COLO829 (cell line): ENCODE data around the gene ADGRL1.
"Not testable (repeated sequence)": the region's sequence is repeated elsewhere in the genome, so short reads cannot be mapped to it uniquely, and the experiment has no call there.

Experiments
- DNase-seq: peaks from one replicate; pipeline ENCODE4 v3.0.0; 2012; ENCODE audit warnings: low spot score

Gene ADGRL1

DNA sequence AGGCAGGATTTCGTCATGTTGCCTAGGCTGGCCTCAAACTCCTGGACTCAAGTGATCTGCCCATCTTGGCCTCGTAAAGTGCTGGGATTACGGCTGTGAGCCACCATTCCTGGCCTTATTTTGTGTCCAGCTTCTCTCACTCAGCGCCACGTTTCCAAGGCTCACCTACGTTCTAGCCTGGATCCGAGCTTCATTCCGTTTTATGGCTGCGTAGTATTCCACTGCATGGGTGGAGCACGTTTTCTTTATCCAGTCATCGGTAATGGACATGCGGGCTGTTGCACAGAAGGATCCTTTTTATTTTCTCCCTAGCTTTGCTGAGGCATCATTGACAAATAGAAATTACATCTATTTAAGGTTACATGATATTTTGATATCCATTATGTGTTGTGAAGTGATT lies 16.6 kb downstream of the ADGRL1 start:
- DNase-seq: no peak

GRCh38 chr19:14188086-14188485 lies 17.9 kb downstream of the ADGRL1 start:
- DNase-seq: not testable (repeated sequence)

DNA sequence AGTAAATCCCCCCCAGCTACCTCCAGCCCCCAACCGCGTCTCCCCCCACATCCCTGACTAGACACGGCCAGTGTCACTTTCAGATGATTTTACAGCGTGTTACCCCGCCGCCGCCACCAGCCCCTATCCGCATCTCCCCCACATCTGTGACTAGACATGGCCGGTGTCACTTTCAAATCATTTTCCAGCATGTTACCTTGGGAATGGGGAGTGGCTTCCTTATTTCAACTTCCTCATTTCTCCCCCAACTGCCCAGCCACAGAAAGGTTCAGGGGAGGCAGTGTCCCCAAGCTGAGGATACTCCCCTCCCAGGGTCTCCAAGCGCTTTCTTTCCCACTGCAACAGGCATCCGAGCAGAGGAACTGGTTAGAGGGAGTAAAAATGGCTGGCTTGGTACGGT lies 18.4 kb downstream of the ADGRL1 start:
- no peak for DNase-seq

GRCh38 chr19:14186684-14187083 lies 19.3 kb downstream of the ADGRL1 start:
- not testable (repeated sequence) for DNase-seq

DNA sequence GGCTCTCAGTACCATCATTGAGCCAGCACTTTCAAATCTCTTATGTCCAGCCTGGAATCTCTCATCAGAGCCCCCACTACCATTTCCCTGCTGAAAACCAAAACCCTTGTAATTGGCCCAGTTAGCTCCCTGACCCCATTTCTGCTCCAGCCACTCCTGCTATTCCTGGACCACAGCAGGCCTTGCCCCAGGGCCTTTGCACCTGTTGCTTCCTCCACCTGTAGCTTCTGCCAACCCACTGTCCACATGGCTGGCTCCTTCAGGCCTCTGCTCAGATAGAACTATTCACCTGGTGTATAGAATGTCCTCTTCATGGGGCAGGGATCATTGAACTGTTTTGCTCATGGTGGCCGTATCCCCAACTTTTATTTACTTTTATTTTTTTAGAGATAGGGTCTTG lies 20.3 kb downstream of the ADGRL1 start:
- not testable (repeated sequence) for DNase-seq

- DNase-seq: no peak
These were observed 20.8 kb downstream of the ADGRL1 start for GRCh38 chr19:14185158-14185557.

GRCh38 chr19:14183741-14184350 lies 22.1 kb downstream of the ADGRL1 start:
- no peak for DNase-seq

GRCh38 chr19:14182476-14182875 lies 23.5 kb downstream of the ADGRL1 start:
- DNase-seq: no peak

DNA sequence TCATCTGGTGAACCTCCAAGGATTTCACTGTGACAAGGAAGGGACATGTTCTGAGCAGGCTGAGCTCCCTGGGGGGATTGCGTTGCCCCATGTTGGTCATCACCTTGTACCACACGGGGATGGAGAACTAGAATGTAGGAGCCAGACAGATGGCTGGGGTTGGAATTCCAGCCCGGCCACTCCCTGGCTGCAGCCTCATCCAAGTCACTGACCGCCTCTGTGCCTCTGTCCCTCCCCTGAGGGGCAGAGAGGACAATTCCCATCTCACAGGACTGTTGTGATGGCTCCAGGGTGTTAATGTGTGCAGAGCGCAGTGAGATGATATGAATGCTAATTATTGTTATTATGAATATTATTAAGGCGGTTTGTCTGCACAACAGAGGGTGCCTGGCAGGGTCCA lies 24.1 kb downstream of the ADGRL1 start:
- DNase-seq: no peak

DNA sequence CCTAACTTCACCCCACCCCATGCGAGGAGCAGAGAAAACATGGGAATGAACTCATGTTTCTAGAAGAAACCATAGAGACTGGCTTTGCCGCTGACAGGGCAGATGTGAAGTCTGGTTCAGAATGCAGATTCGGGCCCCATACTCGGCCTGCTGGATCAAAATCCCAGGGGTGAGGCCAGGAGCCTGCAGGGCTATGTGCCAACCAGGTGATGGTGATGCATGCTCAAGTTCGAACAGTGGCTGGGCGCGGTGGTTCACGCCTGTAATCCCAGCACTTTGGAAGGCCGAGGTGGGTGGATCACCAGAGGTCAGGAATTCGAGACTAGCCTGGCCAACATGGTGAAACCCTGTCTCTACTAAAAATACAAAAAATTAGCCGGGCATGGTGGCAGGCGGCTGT lies 24.8 kb downstream of the ADGRL1 start:
- not testable (repeated sequence) for DNase-seq

GRCh38 chr19:14177496-14178074 lies 28.4 kb downstream of the ADGRL1 start:
- no peak for DNase-seq

GRCh38 chr19:14175351-14175792 lies 30.6 kb downstream of the ADGRL1 start:
- DNase-seq: no peak

GRCh38 chr19:14174883-14175282 lies 31.1 kb downstream of the ADGRL1 start:
- no peak for DNase-seq

- no peak for DNase-seq
These were observed 37.0 kb downstream of the ADGRL1 start for GRCh38 chr19:14168993-14169392.

DNA sequence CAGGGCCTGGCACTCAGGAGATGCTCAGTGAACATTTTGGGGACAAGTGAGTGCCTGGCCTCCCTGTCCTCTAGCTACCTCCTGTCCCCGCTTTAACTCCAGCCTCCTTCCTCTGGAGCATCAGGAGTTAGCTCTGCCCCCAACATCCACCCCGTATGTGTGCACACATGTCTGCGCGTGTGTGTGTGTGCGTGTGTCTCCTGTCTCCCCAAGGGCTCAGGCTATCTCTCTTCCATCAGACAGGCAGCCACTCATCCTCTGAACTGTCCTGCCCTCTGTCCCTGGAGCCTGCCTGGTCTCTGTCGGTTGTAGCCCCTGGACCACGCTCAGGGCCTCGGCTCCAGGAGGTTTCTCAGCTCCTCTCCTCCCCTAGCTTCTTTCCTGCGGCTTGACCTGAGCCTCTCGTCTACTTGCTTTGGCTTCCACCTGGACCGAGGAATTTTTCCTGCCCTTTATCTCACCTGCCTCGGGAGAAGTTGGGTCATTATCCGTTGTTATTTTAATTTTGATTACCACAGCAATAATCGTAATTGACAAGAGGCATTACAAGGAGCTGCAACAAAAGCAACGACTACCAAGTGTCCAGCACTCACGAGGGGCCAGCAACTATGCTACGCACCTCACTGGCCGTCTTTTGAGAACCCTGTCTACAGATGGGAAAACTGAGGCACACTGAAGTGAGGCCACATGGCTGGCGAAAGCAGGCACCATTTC lies 37.6 kb downstream of the ADGRL1 start:
- DNase-seq: no peak

DNA sequence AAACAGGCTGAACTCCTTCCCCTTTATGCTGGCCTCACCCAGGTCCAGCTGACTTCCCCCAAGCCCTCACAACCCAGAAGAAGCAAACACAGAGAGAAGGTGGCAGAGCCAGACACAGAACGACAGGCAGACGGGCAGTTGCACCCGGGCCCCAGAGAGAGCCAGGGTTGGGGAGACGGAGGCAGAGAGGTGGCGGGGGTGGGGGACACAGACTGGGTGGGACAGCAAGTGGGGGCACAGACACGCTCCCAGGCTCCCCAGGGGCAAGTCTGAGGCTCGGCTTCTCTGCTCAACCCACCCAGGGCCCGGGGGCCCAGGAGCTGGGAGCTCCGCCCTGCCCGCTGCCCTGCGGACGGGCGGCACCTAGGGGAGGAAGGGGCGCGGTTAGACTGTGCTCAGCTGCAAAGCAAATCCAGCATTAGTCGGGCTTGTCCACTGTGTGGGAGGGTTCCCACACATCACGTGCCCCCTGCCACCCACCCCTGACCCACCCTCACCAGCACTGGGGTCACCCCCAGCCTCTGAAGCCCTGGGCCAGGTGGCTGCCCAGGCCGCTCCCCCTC lies 38.3 kb downstream of the ADGRL1 start:
- DNase-seq: no peak

DNA sequence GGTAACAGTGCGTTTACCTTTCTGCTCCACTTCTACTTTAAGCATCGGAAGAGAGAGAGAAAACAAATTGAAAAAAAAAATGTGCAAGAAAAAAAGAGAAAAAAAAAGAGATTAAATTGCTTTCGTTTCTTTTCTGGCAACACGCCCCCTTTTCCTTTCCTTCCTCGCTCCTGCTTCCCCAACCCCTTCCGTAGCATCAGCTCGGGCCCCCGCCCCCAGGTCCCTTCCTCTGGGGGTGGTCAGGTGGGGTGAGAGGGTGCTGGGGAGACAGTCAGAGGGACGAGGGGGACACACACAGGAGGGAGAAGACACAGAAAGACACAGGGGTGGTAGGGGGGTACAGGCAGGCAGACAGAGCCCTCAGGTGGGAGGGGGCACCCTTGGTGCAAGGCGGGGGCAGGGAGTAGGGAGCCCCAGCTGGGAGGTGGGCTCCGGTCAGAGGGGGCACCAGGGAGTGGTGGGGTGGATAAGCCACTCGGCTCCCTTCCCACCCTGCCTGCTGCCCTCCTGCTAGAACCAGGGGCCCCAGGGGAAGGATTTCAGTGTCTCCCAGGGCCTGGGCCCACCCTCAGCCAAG lies 38.9 kb downstream of the ADGRL1 start:
- no peak for DNase-seq

GRCh38 chr19:14165990-14166830 lies 39.8 kb downstream of the ADGRL1 start:
- no peak for DNase-seq

DNA sequence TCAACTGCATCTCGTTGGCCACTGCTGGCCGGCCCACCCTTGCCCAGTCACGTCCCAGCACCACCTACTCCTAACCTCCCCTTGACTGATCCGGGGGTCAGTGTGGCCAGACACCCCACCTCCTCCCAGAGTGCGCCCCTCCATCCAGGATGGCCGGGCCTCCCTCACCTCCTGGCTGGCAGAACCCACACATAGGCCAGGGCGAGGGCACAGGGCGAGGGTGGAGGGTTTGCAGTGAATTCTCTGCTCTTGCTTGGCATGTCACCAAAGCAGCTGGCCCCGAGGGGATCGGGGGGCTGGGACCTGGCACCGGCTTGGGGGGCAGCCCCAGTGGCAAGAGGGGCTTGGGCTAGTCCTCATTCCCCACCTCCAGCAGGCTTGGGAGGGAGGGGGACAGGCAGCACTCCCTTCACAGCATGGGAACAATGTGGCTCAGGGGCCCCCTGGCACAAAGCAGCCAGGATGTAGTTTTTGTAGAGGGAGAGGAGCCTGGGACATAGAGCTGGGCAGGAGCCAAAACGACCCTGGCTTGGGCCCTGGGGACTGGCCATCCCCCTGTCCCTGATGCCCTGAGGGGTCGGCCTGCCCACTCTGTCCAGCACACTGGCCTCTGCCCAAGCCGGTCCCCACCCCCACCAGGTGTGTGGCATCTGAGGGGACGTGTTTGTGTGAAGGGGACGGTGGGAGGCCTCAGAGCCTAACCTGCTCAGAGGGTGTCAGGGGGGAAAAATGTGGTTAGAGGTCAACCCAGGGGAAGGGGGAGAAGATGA lies 41.1 kb downstream of the ADGRL1 start:
- DNase-seq: no peak

GRCh38 chr19:14164082-14164481 lies 41.9 kb downstream of the ADGRL1 start:
- no peak for DNase-seq

DNA sequence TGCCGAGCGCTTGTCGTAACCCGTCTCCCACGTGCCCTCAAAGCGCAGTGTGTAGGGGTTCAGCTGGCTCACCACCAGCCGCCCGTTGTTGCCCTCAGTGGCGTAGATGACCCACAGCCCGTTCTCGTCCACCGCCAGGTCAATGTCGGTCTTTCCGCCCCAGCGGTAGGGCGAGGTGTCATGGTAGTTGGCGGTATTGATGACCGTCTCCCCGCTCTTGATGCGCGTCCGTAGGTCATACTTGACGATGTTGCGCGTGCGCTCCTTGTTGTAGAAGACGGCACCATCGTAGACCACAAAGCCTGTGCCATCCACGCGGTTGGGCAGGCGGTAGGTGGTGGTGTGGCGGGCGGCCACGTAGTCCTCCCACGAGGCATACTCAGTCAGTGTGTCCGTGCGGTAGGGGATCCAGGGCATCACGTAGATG lies 43.1 kb downstream of the ADGRL1 start:
- DNase-seq: no peak
